ENCODE data around the gene LHX2. TPM values are rescaled to one million over a fixed set of nuclear protein-coding genes. Genes with fewer than 3 reads are reported as not detected.

LHX2 gene
- total and polyA plus RNA-seq, 8 donors = 0.18 TPM; not detected in 7

DNA sequence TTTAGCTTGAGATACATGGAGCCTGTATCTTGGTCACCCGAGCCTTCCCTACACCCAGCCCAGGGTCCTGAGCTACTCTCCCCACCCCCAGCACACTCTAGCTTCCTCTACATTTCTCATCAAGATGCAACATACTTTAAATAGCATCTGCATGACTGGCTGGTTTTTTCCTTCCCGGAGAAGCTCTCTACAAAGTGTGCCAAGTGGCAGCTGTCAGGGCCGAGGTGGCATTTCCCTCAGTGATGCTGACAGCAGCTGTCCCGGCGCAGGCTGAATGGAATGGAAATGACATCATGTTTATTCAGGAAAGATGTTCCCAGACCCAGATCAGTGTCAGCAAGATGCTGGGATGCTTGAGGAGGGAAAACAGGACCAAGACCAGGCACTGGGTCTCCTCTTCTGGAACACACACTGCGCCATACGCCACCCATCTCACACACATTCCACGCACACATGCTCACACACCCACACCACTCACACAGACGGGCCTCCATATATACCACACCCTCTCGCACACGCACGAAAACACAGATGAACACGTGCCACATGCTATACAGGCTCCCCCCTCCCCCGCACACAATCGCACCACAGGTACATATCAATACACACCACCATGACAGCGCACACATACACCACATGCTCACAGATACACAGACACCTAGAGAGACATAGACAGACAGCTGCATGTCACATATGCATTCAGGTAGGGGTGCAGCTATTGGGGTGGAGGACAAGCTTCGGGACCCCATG lies 67.8 kb downstream of the LHX2 start:
- no peak for TF ChIP-seq POLR2AphosphoS5 (IDR thresholded peaks at IDR 0.05)
- TF ChIP-seq POLR2A (IDR thresholded peaks at IDR 0.05) = no peak
- no peak for TF ChIP-seq EP300 (IDR thresholded peaks at IDR 0.05)
- TF ChIP-seq, protein P1, sequence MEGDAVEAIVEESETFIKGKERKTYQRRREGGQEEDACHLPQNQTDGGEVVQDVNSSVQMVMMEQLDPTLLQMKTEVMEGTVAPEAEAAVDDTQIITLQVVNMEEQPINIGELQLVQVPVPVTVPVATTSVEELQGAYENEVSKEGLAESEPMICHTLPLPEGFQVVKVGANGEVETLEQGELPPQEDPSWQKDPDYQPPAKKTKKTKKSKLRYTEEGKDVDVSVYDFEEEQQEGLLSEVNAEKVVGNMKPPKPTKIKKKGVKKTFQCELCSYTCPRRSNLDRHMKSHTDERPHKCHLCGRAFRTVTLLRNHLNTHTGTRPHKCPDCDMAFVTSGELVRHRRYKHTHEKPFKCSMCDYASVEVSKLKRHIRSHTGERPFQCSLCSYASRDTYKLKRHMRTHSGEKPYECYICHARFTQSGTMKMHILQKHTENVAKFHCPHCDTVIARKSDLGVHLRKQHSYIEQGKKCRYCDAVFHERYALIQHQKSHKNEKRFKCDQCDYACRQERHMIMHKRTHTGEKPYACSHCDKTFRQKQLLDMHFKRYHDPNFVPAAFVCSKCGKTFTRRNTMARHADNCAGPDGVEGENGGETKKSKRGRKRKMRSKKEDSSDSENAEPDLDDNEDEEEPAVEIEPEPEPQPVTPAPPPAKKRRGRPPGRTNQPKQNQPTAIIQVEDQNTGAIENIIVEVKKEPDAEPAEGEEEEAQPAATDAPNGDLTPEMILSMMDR (IDR thresholded peaks at IDR 0.05) = no peak
- H3K4me1 ChIP-seq = no peaks in the 10 kb centered on the region
- no peak overlapping the region for H3K27ac ChIP-seq

GRCh38 chr9:124082622-124083021 lies 71.1 kb downstream of the LHX2 start:
- 61 to 86% (median 76%) methylated on average over 2 of the region's 2 CpGs for WGBS, 5 donors
- Histone ChIP-seq H3K36me3 (no peaks in the 10 kb centered on the region), H3K4me3 (no peak overlapping the region), H3K9me3 (peaks cover 0 to 24% (median 16%) of the 10 kb centered on the region in 4 donors), H3K27ac (no peak overlapping the region), H3K4me1 (no peaks in the 10 kb centered on the region), H3K27me3 (peaks cover 0 to 16% (median 0%) of the 10 kb centered on the region in 3 donors)
- intact Hi-C loops (cut with DNase I; ENCODE audit: low total_unique reads) = no loop called here
- no peak for DNase-seq
- TF ChIP-seq POLR2AphosphoS5 (IDR thresholded peaks at IDR 0.05) = no peak
- TF ChIP-seq, protein P1 (IDR thresholded peaks at IDR 0.05) = no peak
- no peak for TF ChIP-seq EP300 (IDR thresholded peaks at IDR 0.05)
- TF ChIP-seq POLR2A (IDR thresholded peaks at IDR 0.05) = no peak

More for the DNA sequence above, 67.8 kb downstream of the LHX2 start:
- Histone ChIP-seq H3K27me3 (peaks cover 0 to 12% (median 0%) of the 10 kb centered on the region in 3 donors), H3K36me3 (no peaks in the 10 kb centered on the region), H3K9me3 (no peaks in the 10 kb centered on the region), H3K4me3 (no peak overlapping the region)
- intact Hi-C loops (cut with DNase I; ENCODE audit: low total_unique reads) = no loop called here
- WGBS, 5 donors = 79 to 85% (median 84%) methylated on average over 15 to 17 of the region's 17 CpGs
- DNase-seq = peak in 1 of 2 donors; percentile 22

Other genes with a start within 250 kb of the LHX2 start
- gene DENND1A, start 81.6 kb upstream of the LHX2 start, total RNA-seq = 100 to 1,000 TPM in 1 of 5 donors, 10 to 100 TPM in 4; 20.0 to 109 (median 30.9) TPM
- gene DENND1A, start 81.6 kb upstream of the LHX2 start, polyA plus RNA-seq = 1 to 10 TPM; 4.4 to 8.7 (median 6.6) TPM
- 10 to 100 TPM; 24.5 to 76.8 (median 35.6) TPM for gene NEK6, start 246.2 kb downstream of the LHX2 start, total RNA-seq
- 10 to 100 TPM in 2 of 3 donors, 1 to 10 TPM in 1; 6.0 to 18.9 (median 18.3) TPM for gene NEK6, start 246.2 kb downstream of the LHX2 start, polyA plus RNA-seq